ENCODE data around the gene ARHGAP1. TPM values are rescaled to one million over a fixed set of nuclear protein-coding genes. Genes with fewer than 3 reads are reported as not detected.

The ARHGAP1 gene
- total and polyA plus RNA-seq, 2 of the 13 experiments (the other 11 are each of a cell fraction or from before 2014, with no cell fraction given): 18.6 to 30.3 TPM

DNA sequence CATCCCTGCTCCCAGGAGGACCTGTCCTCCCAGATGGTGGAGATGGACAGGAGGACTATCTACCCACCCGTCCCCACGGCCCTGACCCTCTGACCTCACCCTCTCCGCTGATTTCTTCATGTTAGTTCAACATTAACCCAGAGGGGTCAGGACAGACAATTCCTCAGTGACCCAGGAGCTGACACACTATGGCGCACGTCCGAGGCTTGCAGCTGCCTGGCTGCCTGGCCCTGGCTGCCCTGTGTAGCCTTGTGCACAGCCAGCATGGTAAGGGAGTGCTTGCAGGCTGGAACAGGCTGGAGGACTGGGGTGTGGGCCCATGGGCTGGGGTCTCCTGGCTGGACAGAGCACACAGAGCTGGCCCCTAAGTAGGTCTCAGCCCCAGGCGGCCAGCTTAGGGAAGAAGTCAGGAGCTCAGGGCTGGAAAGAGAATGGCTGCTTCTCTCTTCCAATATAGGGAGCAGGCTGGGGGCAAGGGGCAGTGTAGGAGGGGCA is 18.7 kb upstream of the ARHGAP1 start, which contains the start of gene F2 (continued):
- TF ChIP-seq ZC3H4 (CRISPR knock-in tag; IDR thresholded peaks at IDR 0.05; ENCODE audit: borderline replicate concordance) (no peak), ZNF589 (CRISPR knock-in tag; conservative IDR thresholded peaks at IDR 0.05) (0 out of 2 replicates have a peak, but pooled peaks have one; percentile 16), ZNF431 (CRISPR knock-in tag; IDR thresholded peaks at IDR 0.05; ENCODE audit: borderline replicate concordance, low read depth) (no peak), SSRP1 (CRISPR knock-in tag; IDR thresholded peaks at IDR 0.05) (no peak; the same call in 1 of the 2 replicates), FOXO1 (CRISPR knock-in tag; IDR thresholded peaks at IDR 0.05) (peak; percentile 85), YY1 (IDR thresholded peaks at IDR 0.05; ENCODE audit: insufficient read depth, insufficient replicate concordance, low read depth, low read length) (peak; percentile 90), POLR2AphosphoS5 (IDR thresholded peaks at IDR 0.05; ENCODE audit: low read depth, low read length) (peak; percentile 99), ZMYM2 (CRISPR knock-in tag; IDR thresholded peaks at IDR 0.05) (no peak; the same call in 1 of the 2 replicates), KDM4B (CRISPR knock-in tag; IDR thresholded peaks at IDR 0.05) (no peak; the same call in 1 of the 2 replicates), MYNN (CRISPR knock-in tag; IDR thresholded peaks at IDR 0.05; ENCODE audit: low read depth) (no peak), ZNF746 (CRISPR knock-in tag; IDR thresholded peaks at IDR 0.05) (peak; percentile 96), SP4 (CRISPR knock-in tag; IDR thresholded peaks at IDR 0.05) (no peak), FOSL2 (CRISPR knock-in tag; IDR thresholded peaks at IDR 0.05) (peak; percentile 84), ZNF20 (CRISPR knock-in tag; IDR thresholded peaks at IDR 0.05) (no peak), ZSCAN30 (CRISPR knock-in tag; IDR thresholded peaks at IDR 0.05) (no peak), RBM22 (optimal IDR thresholded peaks at IDR 0.05; ENCODE audit: low read length) (no peak), ZNF782 (CRISPR knock-in tag; IDR thresholded peaks at IDR 0.05; ENCODE audit: borderline replicate concordance) (peak; percentile 28; the same call in 1 of the 2 replicates), GTF2F1 (IDR thresholded peaks at IDR 0.05; ENCODE audit: low read length) (no peak), RORA (CRISPR knock-in tag; IDR thresholded peaks at IDR 0.05) (no peak), MIER3 (CRISPR knock-in tag; IDR thresholded peaks at IDR 0.05; ENCODE audit: borderline replicate concordance) (peak; percentile 93), ZNF83 (CRISPR knock-in tag; IDR thresholded peaks at IDR 0.05; ENCODE audit: borderline replicate concordance) (no peak), ZSCAN22 (CRISPR knock-in tag; IDR thresholded peaks at IDR 0.05) (no peak), GATAD1 (CRISPR knock-in tag; IDR thresholded peaks at IDR 0.05) (peak; percentile 64)
- TF ChIP-seq, protein P1, sequence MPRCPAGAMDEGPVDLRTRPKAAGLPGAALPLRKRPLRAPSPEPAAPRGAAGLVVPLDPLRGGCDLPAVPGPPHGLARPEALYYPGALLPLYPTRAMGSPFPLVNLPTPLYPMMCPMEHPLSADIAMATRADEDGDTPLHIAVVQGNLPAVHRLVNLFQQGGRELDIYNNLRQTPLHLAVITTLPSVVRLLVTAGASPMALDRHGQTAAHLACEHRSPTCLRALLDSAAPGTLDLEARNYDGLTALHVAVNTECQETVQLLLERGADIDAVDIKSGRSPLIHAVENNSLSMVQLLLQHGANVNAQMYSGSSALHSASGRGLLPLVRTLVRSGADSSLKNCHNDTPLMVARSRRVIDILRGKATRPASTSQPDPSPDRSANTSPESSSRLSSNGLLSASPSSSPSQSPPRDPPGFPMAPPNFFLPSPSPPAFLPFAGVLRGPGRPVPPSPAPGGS (CRISPR knock-in tag; IDR thresholded peaks at IDR 0.05): 0 out of 2 replicates have a peak, but pooled peaks have one; percentile 29
- TF ChIP-seq, protein P2, sequence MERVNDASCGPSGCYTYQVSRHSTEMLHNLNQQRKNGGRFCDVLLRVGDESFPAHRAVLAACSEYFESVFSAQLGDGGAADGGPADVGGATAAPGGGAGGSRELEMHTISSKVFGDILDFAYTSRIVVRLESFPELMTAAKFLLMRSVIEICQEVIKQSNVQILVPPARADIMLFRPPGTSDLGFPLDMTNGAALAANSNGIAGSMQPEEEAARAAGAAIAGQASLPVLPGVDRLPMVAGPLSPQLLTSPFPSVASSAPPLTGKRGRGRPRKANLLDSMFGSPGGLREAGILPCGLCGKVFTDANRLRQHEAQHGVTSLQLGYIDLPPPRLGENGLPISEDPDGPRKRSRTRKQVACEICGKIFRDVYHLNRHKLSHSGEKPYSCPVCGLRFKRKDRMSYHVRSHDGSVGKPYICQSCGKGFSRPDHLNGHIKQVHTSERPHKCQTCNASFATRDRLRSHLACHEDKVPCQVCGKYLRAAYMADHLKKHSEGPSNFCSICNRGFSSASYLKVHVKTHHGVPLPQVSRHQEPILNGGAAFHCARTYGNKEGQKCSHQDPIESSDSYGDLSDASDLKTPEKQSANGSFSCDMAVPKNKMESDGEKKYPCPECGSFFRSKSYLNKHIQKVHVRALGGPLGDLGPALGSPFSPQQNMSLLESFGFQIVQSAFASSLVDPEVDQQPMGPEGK (CRISPR knock-in tag; IDR thresholded peaks at IDR 0.05): peak; percentile 86
- TF ChIP-seq, protein P3, sequence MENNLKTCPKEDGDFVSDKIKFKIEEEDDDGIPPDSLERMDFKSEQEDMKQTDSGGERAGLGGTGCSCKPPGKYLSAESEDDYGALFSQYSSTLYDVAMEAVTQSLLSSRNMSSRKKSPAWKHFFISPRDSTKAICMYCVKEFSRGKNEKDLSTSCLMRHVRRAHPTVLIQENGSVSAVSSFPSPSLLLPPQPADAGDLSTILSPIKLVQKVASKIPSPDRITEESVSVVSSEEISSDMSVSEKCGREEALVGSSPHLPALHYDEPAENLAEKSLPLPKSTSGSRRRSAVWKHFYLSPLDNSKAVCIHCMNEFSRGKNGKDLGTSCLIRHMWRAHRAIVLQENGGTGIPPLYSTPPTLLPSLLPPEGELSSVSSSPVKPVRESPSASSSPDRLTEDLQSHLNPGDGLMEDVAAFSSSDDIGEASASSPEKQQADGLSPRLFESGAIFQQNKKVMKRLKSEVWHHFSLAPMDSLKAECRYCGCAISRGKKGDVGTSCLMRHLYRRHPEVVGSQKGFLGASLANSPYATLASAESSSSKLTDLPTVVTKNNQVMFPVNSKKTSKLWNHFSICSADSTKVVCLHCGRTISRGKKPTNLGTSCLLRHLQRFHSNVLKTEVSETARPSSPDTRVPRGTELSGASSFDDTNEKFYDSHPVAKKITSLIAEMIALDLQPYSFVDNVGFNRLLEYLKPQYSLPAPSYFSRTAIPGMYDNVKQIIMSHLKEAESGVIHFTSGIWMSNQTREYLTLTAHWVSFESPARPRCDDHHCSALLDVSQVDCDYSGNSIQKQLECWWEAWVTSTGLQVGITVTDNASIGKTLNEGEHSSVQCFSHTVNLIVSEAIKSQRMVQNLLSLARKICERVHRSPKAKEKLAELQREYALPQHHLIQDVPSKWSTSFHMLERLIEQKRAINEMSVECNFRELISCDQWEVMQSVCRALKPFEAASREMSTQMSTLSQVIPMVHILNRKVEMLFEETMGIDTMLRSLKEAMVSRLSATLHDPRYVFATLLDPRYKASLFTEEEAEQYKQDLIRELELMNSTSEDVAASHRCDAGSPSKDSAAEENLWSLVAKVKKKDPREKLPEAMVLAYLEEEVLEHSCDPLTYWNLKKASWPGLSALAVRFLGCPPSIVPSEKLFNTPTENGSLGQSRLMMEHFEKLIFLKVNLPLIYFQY (CRISPR knock-in tag; IDR thresholded peaks at IDR 0.05; ENCODE audit: borderline replicate concordance): peak; percentile 73; the same call in 1 of the 2 replicates

Data from HepG2 (cell line).